HG02798 (cell line): ENCODE results near the gene ADAM22.

Source experiments
- ATAC-seq: cut with Tn5 transposase; IDR thresholded peaks from one replicate; pipeline ENCODE4 v1.9.1; 2021; ENCODE audit warnings: mild to moderate bottlenecking; ENCODE audit not compliant: unreplicated experiment, poor library complexity

Gene ADAM22

GRCh38 chr7:88204525-88205110 is 270.6 kb downstream of the ADAM22 start:
- no peak for ATAC-seq

GRCh38 chr7:88205179-88205578 is 271.1 kb downstream of the ADAM22 start:
- no peak for ATAC-seq

- no peak for ATAC-seq
These were observed 272.2 kb downstream of the ADAM22 start for GRCh38 chr7:88206254-88206653.

- no peak for ATAC-seq
These were observed 274.5 kb downstream of the ADAM22 start for GRCh38 chr7:88208521-88208920.

GRCh38 chr7:88212918-88213317 is 278.9 kb downstream of the ADAM22 start:
- ATAC-seq = no peak

GRCh38 chr7:88214456-88214855 is 280.4 kb downstream of the ADAM22 start:
- no peak for ATAC-seq

- ATAC-seq = no peak
These were observed 281.2 kb downstream of the ADAM22 start for GRCh38 chr7:88215295-88215694.

GRCh38 chr7:88216276-88216675 is 282.2 kb downstream of the ADAM22 start:
- ATAC-seq = no peak

GRCh38 chr7:88217675-88218428 is 283.8 kb downstream of the ADAM22 start:
- peak; percentile 74 for ATAC-seq

- no peak for ATAC-seq
These were observed 284.3 kb downstream of the ADAM22 start for GRCh38 chr7:88218429-88218745.

GRCh38 chr7:88218836-88219605 is 285.0 kb downstream of the ADAM22 start:
- ATAC-seq = peak; percentile 27

GRCh38 chr7:88219781-88220747 is 286.0 kb downstream of the ADAM22 start, which contains the start of gene SRI:
Gene SRI, minus strand, starts transcription at chr7:88220038. Its CDS starts 12 bp downstream, at chr7:88220026.
- ATAC-seq = peak; percentile 78

- no peak for ATAC-seq
These were observed 289.2 kb downstream of the ADAM22 start for GRCh38 chr7:88223265-88223664.

GRCh38 chr7:88224601-88225275 is 290.7 kb downstream of the ADAM22 start:
- no peak for ATAC-seq

GRCh38 chr7:88226201-88226600 is 292.1 kb downstream of the ADAM22 start:
- no peak for ATAC-seq

GRCh38 chr7:88226886-88227516 is 292.9 kb downstream of the ADAM22 start:
- ATAC-seq = no peak

- no peak for ATAC-seq
These were observed 295.4 kb downstream of the ADAM22 start for GRCh38 chr7:88229302-88229995.

- no peak for ATAC-seq
These were observed 296.6 kb downstream of the ADAM22 start for GRCh38 chr7:88230646-88231045.

- no peak for ATAC-seq
These were observed 299.8 kb downstream of the ADAM22 start for GRCh38 chr7:88233828-88234227.
